ENCODE data around the gene RAB20. TPM values are rescaled to one million over a fixed set of nuclear protein-coding genes. Genes with fewer than 3 reads are reported as not detected.

Gene RAB20
- total RNA-seq, 1 experiment from 2014 or later: 10.6 TPM

DNA sequence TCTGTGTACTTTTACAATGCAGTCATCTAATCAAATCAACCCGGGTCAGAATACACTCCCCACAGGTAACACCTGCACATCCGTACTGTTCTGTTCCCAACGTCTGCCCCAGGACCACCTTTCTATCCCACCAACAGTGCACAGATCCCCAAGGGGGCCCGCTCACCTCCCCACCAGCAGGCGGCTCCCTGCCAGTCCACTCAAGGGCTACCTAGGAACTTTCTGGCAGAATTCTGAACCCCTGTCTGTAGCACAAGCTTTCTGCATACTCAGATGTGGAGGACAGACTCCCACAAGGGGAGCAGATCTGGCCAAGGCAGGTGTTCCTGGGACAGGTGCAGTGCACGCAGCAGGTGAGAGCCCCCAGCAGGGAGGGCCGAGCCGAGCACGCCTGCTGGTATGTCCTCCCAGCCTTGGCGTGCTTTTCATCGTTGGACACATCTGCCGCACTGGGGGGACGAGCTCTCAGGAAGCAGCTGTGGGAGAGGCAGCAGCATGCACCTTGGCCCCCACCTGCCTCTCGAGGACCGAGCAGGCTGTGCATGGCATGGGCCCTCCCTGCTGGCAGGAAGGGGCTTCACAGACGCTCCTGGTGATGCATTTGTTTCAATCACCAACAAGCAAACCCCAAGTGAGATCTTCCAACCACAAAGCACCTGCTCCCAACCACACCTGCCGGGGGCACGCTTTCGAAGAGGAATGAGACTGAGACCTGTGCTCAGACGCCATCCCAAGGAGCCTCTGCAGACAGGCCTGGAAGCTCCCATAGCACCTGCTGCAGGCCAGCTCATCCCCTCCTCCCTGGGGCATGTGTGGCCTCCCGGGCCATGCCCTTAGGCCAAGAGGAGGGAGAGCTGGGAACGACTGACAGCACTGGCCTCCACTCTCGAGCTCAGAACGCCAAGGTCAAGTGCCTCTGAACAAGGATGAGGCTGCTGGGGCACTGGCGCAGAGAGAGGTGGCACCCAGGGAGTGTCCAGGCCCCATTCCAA is 35.9 kb downstream of the RAB20 start:
- intact Hi-C loops (cut with micrococcal nuclease): no loop called here
- H3K27me3 ChIP-seq (ENCODE audit: insufficient read depth, low read length): no peaks in the 10 kb centered on the region
- BruUV-seq (replicated peaks): no TSS peak
- RAD21 ChIA-PET (ENCODE audit: low non-redundant PET in 1 of 2, low total read pairs in 2 of 2, uncharacterized antibody in 2 of 2, unreplicated experiment in 2 of 2): no interaction called here
- DNase-seq (ENCODE audit: low read depth, low spot score) (no peak), ATAC-seq (no peak)
- no peaks in the 10 kb centered on the region for H3K36me3 ChIP-seq (ENCODE audit: control insufficient read depth in 1 of 2, insufficient read depth in 2 of 2, low read length in 2 of 2)
- TF ChIP-seq SRF (IDR thresholded peaks at IDR 0.05; ENCODE audit: low read depth) (no peak), RAD21 (IDR thresholded peaks at IDR 0.05; ENCODE audit: low read depth) (no peak), ZNF274 (IDR thresholded peaks at IDR 0.05; ENCODE audit: low read depth, low read length) (no peak), CEBPB (IDR thresholded peaks at IDR 0.05; ENCODE audit: low read depth) (no peak), JUND (IDR thresholded peaks at IDR 0.05) (no peak), EGR1 (IDR thresholded peaks at IDR 0.05; ENCODE audit: low read depth) (no peak)
- TF ChIP-seq, protein P1, sequence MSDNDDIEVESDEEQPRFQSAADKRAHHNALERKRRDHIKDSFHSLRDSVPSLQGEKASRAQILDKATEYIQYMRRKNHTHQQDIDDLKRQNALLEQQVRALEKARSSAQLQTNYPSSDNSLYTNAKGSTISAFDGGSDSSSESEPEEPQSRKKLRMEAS (IDR thresholded peaks at IDR 0.05): no peak
- TF ChIP-seq, protein P2, sequence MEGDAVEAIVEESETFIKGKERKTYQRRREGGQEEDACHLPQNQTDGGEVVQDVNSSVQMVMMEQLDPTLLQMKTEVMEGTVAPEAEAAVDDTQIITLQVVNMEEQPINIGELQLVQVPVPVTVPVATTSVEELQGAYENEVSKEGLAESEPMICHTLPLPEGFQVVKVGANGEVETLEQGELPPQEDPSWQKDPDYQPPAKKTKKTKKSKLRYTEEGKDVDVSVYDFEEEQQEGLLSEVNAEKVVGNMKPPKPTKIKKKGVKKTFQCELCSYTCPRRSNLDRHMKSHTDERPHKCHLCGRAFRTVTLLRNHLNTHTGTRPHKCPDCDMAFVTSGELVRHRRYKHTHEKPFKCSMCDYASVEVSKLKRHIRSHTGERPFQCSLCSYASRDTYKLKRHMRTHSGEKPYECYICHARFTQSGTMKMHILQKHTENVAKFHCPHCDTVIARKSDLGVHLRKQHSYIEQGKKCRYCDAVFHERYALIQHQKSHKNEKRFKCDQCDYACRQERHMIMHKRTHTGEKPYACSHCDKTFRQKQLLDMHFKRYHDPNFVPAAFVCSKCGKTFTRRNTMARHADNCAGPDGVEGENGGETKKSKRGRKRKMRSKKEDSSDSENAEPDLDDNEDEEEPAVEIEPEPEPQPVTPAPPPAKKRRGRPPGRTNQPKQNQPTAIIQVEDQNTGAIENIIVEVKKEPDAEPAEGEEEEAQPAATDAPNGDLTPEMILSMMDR (IDR thresholded peaks at IDR 0.05 in 2 of 3, conservative IDR thresholded peaks at IDR 0.05 in 1 of 3; ENCODE audit: borderline replicate concordance in 1 of 3, insufficient read depth in 1 of 3, low read depth in 2 of 3, low read length in 2 of 3): no peak
- TF ChIP-seq, protein P3, sequence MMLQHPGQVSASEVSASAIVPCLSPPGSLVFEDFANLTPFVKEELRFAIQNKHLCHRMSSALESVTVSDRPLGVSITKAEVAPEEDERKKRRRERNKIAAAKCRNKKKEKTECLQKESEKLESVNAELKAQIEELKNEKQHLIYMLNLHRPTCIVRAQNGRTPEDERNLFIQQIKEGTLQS (IDR thresholded peaks at IDR 0.05): no peak
- TF ChIP-seq, protein P4, sequence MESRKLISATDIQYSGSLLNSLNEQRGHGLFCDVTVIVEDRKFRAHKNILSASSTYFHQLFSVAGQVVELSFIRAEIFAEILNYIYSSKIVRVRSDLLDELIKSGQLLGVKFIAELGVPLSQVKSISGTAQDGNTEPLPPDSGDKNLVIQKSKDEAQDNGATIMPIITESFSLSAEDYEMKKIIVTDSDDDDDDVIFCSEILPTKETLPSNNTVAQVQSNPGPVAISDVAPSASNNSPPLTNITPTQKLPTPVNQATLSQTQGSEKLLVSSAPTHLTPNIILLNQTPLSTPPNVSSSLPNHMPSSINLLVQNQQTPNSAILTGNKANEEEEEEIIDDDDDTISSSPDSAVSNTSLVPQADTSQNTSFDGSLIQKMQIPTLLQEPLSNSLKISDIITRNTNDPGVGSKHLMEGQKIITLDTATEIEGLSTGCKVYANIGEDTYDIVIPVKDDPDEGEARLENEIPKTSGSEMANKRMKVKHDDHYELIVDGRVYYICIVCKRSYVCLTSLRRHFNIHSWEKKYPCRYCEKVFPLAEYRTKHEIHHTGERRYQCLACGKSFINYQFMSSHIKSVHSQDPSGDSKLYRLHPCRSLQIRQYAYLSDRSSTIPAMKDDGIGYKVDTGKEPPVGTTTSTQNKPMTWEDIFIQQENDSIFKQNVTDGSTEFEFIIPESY (IDR thresholded peaks at IDR 0.05; ENCODE audit: extremely low read depth, insufficient replicate concordance, low read length): no peak
- TF ChIP-seq, protein P5, sequence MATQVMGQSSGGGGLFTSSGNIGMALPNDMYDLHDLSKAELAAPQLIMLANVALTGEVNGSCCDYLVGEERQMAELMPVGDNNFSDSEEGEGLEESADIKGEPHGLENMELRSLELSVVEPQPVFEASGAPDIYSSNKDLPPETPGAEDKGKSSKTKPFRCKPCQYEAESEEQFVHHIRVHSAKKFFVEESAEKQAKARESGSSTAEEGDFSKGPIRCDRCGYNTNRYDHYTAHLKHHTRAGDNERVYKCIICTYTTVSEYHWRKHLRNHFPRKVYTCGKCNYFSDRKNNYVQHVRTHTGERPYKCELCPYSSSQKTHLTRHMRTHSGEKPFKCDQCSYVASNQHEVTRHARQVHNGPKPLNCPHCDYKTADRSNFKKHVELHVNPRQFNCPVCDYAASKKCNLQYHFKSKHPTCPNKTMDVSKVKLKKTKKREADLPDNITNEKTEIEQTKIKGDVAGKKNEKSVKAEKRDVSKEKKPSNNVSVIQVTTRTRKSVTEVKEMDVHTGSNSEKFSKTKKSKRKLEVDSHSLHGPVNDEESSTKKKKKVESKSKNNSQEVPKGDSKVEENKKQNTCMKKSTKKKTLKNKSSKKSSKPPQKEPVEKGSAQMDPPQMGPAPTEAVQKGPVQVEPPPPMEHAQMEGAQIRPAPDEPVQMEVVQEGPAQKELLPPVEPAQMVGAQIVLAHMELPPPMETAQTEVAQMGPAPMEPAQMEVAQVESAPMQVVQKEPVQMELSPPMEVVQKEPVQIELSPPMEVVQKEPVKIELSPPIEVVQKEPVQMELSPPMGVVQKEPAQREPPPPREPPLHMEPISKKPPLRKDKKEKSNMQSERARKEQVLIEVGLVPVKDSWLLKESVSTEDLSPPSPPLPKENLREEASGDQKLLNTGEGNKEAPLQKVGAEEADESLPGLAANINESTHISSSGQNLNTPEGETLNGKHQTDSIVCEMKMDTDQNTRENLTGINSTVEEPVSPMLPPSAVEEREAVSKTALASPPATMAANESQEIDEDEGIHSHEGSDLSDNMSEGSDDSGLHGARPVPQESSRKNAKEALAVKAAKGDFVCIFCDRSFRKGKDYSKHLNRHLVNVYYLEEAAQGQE (IDR thresholded peaks at IDR 0.05; ENCODE audit: low read depth): no peak
- POLR2A ChIA-PET: no interaction called here
- H3K4me2 ChIP-seq (ENCODE audit: low read length): peak overlapping the region; percentile 78
- H4K20me1 ChIP-seq (ENCODE audit: insufficient read depth): no peaks in the 10 kb centered on the region
- no peaks in the 10 kb centered on the region for H3K9me2 ChIP-seq (ENCODE audit: insufficient read depth)
- peaks cover 53 to 54% of the 10 kb centered on the region in 2 experiments for H3K4me1 ChIP-seq (ENCODE audit: control insufficient read depth in 1 of 2, insufficient read depth in 2 of 2, low read length in 2 of 2)
- H3K4me3 ChIP-seq (replicated peaks in 1 of 2; ENCODE audit: low read depth in 1 of 2, low read length in 2 of 2): no peak overlapping the region
- H3K9ac ChIP-seq (ENCODE audit: low read length): no peak overlapping the region
- H3K79me2 ChIP-seq (ENCODE audit: insufficient read depth, low read length): no peaks in the 10 kb centered on the region; the same call in 1 of the 2 replicates
- H3K9me3 ChIP-seq (ENCODE audit: control insufficient read depth in 1 of 2, insufficient read depth in 1 of 2, low read depth in 1 of 2, low read length in 2 of 2): no peaks in the 10 kb centered on the region
- H2AFZ ChIP-seq (ENCODE audit: low read depth, low read length, poor library complexity, severe bottlenecking): no peak overlapping the region
- peak overlapping the region; percentile 39; the same call in 1 of the 2 replicates for H3K27ac ChIP-seq (ENCODE audit: low read depth, low read length)
- CTCF ChIA-PET: no interaction called here

All from HCT116 (cell line).